GM23338 (cell line): Measurements from ENCODE around the gene CRYBG1. TPM values are rescaled to one million over a fixed set of nuclear protein-coding genes. Genes with fewer than 3 reads are reported as not detected.
A peak's percentile ranks its signal among the peaks of the same experiment; 100 is the strongest.

ENCODE experiments used
- ATAC-seq: fragments of 200-7000 bp; cut with Tn5 transposase; 3 replicates; pipeline ENCODE4 v1.9.1; 2020
- DNase-seq: peaks from one replicate; pipeline ENCODE4 v3.0.0-alpha.2; 2015; ENCODE audit warnings: low spot score
- H2AFZ ChIP-seq: fragments of 200-600 bp; sonication (generic); 2 replicates; pipeline ENCODE4 v1.8.0; 2016; ENCODE audit warnings: antibody characterized with exemption, mild to moderate bottlenecking, moderate library complexity
- H3F3A ChIP-seq: fragments of 200-600 bp; sonication (generic); replicated peaks from 2 replicates; pipeline ENCODE4 v1.8.0; 2017; ENCODE audit warnings: antibody characterized with exemption, mixed run types, low read depth
- H3K27ac ChIP-seq: fragments of 200-600 bp; sonication (generic); 2 replicates; pipeline ENCODE4 v1.6.1; 2016; ENCODE audit warnings: low read depth
- H3K27me3 ChIP-seq: fragments of 200-600 bp; sonication (generic); 2 replicates; pipeline ENCODE4 v1.8.0; 2016; ENCODE audit warnings: mild to moderate bottlenecking, mixed run types, moderate library complexity; ENCODE audit not compliant: insufficient read depth
- H3K36me3 ChIP-seq: fragments of 200-600 bp; sonication (generic); 2 replicates; pipeline ENCODE4 v1.8.0; 2016; ENCODE audit warnings: mild to moderate bottlenecking; ENCODE audit not compliant: insufficient read depth
- H3K4me1 ChIP-seq: fragments of 200-600 bp; sonication (generic); 2 replicates; pipeline ENCODE4 v1.8.0; 2016; ENCODE audit warnings: mild to moderate bottlenecking, moderate library complexity; ENCODE audit not compliant: insufficient read depth
- H3K4me2 ChIP-seq: fragments of 200-600 bp; sonication (generic); 2 replicates; pipeline ENCODE4 v1.7.1; 2017; ENCODE audit warnings: mixed run types
- H3K4me3 ChIP-seq: fragments of 200-600 bp; sonication (generic); 2 replicates; pipeline ENCODE4 v1.6.1; 2016; ENCODE audit warnings: mixed run types
- H3K79me2 ChIP-seq: fragments of 200-600 bp; sonication (generic); replicated peaks from 2 replicates; pipeline ENCODE4 v1.8.0; 2017; ENCODE audit warnings: mild to moderate bottlenecking; ENCODE audit not compliant: insufficient read depth
- H3K9me2 ChIP-seq: fragments of 200-600 bp; sonication (generic); 2 replicates; pipeline ENCODE4 v1.8.0; 2017; ENCODE audit not compliant: insufficient read depth
- H4K20me1 ChIP-seq: fragments of 200-600 bp; sonication (generic); replicated peaks from 2 replicates; pipeline ENCODE4 v1.8.0; 2017; ENCODE audit warnings: mild to moderate bottlenecking; ENCODE audit not compliant: insufficient read depth
- H3K27ac Mint-ChIP-seq: 2 replicates; pipeline ENCODE4 v1.8.0; 2020; ENCODE audit warnings: inconsistent platforms, mild to moderate bottlenecking, moderate library complexity, mixed read lengths
- H3K27me3 Mint-ChIP-seq: 3 replicates; pipeline ENCODE4 v1.8.0; 2022; ENCODE audit warnings: low read depth, mild to moderate bottlenecking, moderate library complexity, mixed read lengths, inconsistent platforms; ENCODE audit not compliant: insufficient read depth, poor library complexity
- H3K36me3 Mint-ChIP-seq: 3 replicates; pipeline ENCODE4 v1.8.0; 2021; ENCODE audit warnings: low read depth, mild to moderate bottlenecking, inconsistent platforms, moderate library complexity, mixed read lengths
- H3K4me1 Mint-ChIP-seq: 3 replicates; pipeline ENCODE4 v1.8.0; 2020; ENCODE audit warnings: mild to moderate bottlenecking, inconsistent platforms, mixed read lengths
- H3K4me3 Mint-ChIP-seq: 3 replicates; pipeline ENCODE4 v1.8.0; 2021; ENCODE audit warnings: moderate library complexity, mild to moderate bottlenecking, inconsistent platforms, mixed read lengths
- H3K9me3 Mint-ChIP-seq: 3 replicates; pipeline ENCODE4 v1.8.0; 2020; ENCODE audit warnings: moderate library complexity, mild to moderate bottlenecking, inconsistent platforms, mixed read lengths
- EZH2 ChIP-seq: fragments of 200-600 bp; sonication (generic); IDR thresholded peaks from one replicate; pipeline ENCODE4 v1.8.0; 2017; ENCODE audit warnings: antibody characterized with exemption, mild to moderate bottlenecking, low read depth; ENCODE audit not compliant: unreplicated experiment
- NANOG ChIP-seq: IDR thresholded peaks from 2 replicates; pipeline ENCODE4 v1.6.1; 2016; ENCODE audit warnings: antibody characterized with exemption, borderline replicate concordance
- ZNF114 ChIP-seq: fragments of 250-450 bp; sonication (Bioruptor Pico); IDR thresholded peaks from 2 replicates; pipeline ENCODE4 v1.5.0; 2020; ENCODE audit warnings: mild to moderate bottlenecking, moderate library complexity
- polyA plus RNA-seq: library from polyadenylated mRNA; unstranded; fragments of >200 nt; fragmentation: Nextera tagmentation; extraction: Ambion mirVana; gene quantifications from 2 replicates; pipeline ENCODE4 v1.2.1, GENCODE V29; 2016
- total RNA-seq: library from RNA; depleted of rRNA; stranded (reverse); fragments of >200 nt; shearing (Covaris generic); gene quantifications from 2 replicates; pipeline ENCODE4 v1.2.3, GENCODE V29; 2014
- TF ChIP-seq, protein P1 (sequence below), 2 experiments: fragments of 200-600 bp in 1 of 2; sonication (generic) in 1 of 2; conservative IDR thresholded peaks; 2 replicates each; pipeline versions ENCODE4 v1.5.1 to v1.6.1; 2016 to 2017; ENCODE audit warnings: antibody characterized with exemption in 2 of 2, low read depth in 2 of 2, mild to moderate bottlenecking in 2 of 2, moderate library complexity in 1 of 2
- TF ChIP-seq, protein P2 (sequence below): fragments of 250-450 bp; sonication (Bioruptor Pico); IDR thresholded peaks from 2 replicates; pipeline ENCODE4 v1.5.0; 2020; ENCODE audit warnings: mild to moderate bottlenecking, moderate library complexity
- TF ChIP-seq, protein P3 (sequence below): IDR thresholded peaks from one replicate; pipeline ENCODE4 v1.6.1; 2018; ENCODE audit warnings: antibody characterized with exemption; ENCODE audit not compliant: unreplicated experiment

Gene CRYBG1
- total and polyA plus RNA-seq, 2 experiments from 2014 or later: 3.7 to 17.2 TPM

DNA sequence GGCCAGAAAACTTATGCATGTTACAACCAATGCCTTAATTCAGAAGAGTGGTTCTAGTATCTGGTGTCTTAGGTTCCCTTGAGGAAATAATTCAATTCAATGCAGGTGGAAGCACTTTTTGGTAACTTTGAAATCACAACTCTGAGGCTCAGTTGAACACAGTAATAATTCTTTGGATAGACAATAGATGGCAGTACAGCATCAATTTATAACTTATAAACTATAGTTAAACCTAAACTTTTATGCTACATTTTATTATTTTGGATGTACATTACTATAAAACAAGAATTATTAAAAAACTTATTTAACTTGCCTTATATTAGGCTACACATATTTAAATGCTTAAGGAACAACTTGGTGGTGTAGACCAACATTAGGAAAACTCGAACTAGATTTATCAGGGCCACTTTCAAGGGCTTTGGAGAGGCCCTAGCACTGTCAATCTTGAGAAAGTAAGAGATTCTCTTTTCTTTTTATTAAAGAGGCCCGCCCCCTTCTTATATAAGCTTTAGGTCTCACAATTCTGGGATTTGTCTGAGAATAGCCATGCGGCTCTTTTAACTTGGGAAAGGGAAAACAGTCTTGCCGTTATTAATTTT is 85.9 kb downstream of the CRYBG1 start (continued):
- TF ChIP-seq, protein P1, sequence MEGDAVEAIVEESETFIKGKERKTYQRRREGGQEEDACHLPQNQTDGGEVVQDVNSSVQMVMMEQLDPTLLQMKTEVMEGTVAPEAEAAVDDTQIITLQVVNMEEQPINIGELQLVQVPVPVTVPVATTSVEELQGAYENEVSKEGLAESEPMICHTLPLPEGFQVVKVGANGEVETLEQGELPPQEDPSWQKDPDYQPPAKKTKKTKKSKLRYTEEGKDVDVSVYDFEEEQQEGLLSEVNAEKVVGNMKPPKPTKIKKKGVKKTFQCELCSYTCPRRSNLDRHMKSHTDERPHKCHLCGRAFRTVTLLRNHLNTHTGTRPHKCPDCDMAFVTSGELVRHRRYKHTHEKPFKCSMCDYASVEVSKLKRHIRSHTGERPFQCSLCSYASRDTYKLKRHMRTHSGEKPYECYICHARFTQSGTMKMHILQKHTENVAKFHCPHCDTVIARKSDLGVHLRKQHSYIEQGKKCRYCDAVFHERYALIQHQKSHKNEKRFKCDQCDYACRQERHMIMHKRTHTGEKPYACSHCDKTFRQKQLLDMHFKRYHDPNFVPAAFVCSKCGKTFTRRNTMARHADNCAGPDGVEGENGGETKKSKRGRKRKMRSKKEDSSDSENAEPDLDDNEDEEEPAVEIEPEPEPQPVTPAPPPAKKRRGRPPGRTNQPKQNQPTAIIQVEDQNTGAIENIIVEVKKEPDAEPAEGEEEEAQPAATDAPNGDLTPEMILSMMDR (conservative IDR thresholded peaks at IDR 0.05; ENCODE audit: low read depth in 2 of 2): peak; percentile 41 to 68

DNA sequence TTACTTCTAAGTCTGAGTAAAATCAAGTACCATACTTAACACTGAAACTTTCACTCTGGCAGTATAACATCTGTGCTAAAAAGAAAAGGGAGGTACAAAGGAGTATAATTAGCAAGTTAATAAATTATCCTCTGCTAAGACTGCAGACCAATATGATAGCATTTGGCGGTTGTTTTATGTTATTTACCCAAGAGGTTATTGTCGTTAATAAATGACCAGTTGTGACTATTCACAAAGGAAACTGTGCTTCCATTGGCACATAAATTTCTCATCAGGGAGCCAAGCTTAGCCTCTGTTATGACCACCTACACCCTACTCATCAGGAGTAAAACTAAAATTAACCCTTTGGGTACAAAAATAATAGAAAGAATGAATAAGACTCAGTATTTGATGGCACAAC is 86.5 kb downstream of the CRYBG1 start:
- Mint-ChIP-seq H3K27me3 (peaks cover 1% of the 10 kb centered on the region), H3K36me3 (no peaks in the 10 kb centered on the region), H3K4me3 (no peak overlapping the region), H3K4me1 (peaks cover 17% of the 10 kb centered on the region), H3K9me3 (no peaks in the 10 kb centered on the region; the same call in 2 of the 3 replicates), H3K27ac (no peak overlapping the region; the same call in 1 of the 2 replicates)
- Histone ChIP-seq H3K4me3 (no peak overlapping the region), H3K27ac (no peak overlapping the region), H3F3A (no peaks in the 10 kb centered on the region), H3K27me3 (no peaks in the 10 kb centered on the region), H3K4me1 (peaks cover 7% of the 10 kb centered on the region; the same call in 1 of the 2 replicates), H3K4me2 (no peak overlapping the region), H4K20me1 (no peaks in the 10 kb centered on the region), H2AFZ (no peak overlapping the region), H3K9me2 (no peaks in the 10 kb centered on the region), H3K79me2 (no peaks in the 10 kb centered on the region), H3K36me3 (no peaks in the 10 kb centered on the region)
- DNase-seq (no peak), ATAC-seq (no peak)
- TF ChIP-seq EZH2: no peak
- TF ChIP-seq NANOG: no peak

DNA sequence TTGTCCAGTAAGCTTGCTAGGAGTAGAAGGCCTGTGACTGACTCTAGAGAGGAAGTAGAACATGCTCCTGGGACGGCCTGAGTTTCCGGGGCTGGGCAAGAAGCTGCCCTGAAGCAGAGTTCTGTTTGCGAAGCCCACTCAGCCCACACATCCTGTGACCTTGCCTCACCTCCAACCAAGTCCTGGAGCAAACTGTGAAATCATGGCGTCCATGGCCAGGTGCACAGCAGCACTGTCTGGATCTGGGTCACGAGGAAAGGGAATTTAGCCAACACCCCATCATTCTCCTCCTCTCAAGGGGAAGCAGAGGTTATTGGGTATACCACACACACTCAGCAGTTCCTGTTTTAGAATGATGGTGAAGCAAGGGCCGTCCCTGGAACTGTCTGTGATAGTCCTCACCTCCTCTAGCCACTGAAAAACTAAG is 87.5 kb downstream of the CRYBG1 start:
- no peaks in the 10 kb centered on the region for H3F3A ChIP-seq
- no peaks in the 10 kb centered on the region for H3K36me3 ChIP-seq
- no peaks in the 10 kb centered on the region for H3K27me3 ChIP-seq
- H3K4me3 ChIP-seq: no peak overlapping the region
- no peak overlapping the region for H3K27ac Mint-ChIP-seq
- peaks cover 7% of the 10 kb centered on the region; the same call in 1 of the 2 replicates for H3K4me1 ChIP-seq
- H4K20me1 ChIP-seq: no peaks in the 10 kb centered on the region
- no peaks in the 10 kb centered on the region for H3K36me3 Mint-ChIP-seq
- H3K4me2 ChIP-seq: no peak overlapping the region
- peaks cover 20% of the 10 kb centered on the region for H3K4me1 Mint-ChIP-seq
- H3K4me3 Mint-ChIP-seq: no peak overlapping the region
- ATAC-seq: no peak
- H3K9me2 ChIP-seq: no peaks in the 10 kb centered on the region
- no peak for DNase-seq
- no peaks in the 10 kb centered on the region; the same call in 2 of the 3 replicates for H3K9me3 Mint-ChIP-seq
- H3K27ac ChIP-seq: no peak overlapping the region
- no peaks in the 10 kb centered on the region for H3K79me2 ChIP-seq
- H3K27me3 Mint-ChIP-seq: peaks cover 1% of the 10 kb centered on the region
- H2AFZ ChIP-seq: no peak overlapping the region
- TF ChIP-seq ZNF114 (CRISPR knock-in tag): no peak
- TF ChIP-seq, protein P2, sequence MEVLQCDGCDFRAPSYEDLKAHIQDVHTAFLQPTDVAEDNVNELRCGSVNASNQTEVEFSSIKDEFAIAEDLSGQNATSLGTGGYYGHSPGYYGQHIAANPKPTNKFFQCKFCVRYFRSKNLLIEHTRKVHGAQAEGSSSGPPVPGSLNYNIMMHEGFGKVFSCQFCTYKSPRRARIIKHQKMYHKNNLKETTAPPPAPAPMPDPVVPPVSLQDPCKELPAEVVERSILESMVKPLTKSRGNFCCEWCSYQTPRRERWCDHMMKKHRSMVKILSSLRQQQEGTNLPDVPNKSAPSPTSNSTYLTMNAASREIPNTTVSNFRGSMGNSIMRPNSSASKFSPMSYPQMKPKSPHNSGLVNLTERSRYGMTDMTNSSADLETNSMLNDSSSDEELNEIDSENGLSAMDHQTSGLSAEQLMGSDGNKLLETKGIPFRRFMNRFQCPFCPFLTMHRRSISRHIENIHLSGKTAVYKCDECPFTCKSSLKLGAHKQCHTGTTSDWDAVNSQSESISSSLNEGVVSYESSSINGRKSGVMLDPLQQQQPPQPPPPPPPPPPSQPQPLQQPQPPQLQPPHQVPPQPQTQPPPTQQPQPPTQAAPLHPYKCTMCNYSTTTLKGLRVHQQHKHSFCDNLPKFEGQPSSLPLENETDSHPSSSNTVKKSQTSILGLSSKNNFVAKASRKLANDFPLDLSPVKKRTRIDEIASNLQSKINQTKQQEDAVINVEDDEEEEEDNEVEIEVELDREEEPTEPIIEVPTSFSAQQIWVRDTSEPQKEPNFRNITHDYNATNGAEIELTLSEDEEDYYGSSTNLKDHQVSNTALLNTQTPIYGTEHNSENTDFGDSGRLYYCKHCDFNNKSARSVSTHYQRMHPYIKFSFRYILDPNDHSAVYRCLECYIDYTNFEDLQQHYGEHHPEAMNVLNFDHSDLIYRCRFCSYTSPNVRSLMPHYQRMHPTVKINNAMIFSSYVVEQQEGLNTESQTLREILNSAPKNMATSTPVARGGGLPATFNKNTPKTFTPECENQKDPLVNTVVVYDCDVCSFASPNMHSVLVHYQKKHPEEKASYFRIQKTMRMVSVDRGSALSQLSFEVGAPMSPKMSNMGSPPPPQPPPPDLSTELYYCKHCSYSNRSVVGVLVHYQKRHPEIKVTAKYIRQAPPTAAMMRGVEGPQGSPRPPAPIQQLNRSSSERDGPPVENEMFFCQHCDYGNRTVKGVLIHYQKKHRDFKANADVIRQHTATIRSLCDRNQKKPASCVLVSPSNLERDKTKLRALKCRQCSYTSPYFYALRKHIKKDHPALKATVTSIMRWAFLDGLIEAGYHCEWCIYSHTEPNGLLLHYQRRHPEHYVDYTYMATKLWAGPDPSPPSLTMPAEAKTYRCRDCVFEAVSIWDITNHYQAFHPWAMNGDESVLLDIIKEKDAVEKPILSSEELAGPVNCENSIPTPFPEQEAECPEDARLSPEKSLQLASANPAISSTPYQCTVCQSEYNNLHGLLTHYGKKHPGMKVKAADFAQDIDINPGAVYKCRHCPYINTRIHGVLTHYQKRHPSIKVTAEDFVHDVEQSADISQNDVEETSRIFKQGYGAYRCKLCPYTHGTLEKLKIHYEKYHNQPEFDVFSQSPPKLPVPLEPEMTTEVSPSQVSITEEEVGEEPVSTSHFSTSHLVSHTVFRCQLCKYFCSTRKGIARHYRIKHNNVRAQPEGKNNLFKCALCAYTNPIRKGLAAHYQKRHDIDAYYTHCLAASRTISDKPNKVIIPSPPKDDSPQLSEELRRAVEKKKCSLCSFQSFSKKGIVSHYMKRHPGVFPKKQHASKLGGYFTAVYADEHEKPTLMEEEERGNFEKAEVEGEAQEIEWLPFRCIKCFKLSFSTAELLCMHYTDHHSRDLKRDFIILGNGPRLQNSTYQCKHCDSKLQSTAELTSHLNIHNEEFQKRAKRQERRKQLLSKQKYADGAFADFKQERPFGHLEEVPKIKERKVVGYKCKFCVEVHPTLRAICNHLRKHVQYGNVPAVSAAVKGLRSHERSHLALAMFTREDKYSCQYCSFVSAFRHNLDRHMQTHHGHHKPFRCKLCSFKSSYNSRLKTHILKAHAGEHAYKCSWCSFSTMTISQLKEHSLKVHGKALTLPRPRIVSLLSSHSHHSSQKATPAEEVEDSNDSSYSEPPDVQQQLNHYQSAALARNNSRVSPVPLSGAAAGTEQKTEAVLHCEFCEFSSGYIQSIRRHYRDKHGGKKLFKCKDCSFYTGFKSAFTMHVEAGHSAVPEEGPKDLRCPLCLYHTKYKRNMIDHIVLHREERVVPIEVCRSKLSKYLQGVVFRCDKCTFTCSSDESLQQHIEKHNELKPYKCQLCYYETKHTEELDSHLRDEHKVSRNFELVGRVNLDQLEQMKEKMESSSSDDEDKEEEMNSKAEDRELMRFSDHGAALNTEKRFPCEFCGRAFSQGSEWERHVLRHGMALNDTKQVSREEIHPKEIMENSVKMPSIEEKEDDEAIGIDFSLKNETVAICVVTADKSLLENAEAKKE: no peak
- TF ChIP-seq, protein P3, sequence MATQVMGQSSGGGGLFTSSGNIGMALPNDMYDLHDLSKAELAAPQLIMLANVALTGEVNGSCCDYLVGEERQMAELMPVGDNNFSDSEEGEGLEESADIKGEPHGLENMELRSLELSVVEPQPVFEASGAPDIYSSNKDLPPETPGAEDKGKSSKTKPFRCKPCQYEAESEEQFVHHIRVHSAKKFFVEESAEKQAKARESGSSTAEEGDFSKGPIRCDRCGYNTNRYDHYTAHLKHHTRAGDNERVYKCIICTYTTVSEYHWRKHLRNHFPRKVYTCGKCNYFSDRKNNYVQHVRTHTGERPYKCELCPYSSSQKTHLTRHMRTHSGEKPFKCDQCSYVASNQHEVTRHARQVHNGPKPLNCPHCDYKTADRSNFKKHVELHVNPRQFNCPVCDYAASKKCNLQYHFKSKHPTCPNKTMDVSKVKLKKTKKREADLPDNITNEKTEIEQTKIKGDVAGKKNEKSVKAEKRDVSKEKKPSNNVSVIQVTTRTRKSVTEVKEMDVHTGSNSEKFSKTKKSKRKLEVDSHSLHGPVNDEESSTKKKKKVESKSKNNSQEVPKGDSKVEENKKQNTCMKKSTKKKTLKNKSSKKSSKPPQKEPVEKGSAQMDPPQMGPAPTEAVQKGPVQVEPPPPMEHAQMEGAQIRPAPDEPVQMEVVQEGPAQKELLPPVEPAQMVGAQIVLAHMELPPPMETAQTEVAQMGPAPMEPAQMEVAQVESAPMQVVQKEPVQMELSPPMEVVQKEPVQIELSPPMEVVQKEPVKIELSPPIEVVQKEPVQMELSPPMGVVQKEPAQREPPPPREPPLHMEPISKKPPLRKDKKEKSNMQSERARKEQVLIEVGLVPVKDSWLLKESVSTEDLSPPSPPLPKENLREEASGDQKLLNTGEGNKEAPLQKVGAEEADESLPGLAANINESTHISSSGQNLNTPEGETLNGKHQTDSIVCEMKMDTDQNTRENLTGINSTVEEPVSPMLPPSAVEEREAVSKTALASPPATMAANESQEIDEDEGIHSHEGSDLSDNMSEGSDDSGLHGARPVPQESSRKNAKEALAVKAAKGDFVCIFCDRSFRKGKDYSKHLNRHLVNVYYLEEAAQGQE: no peak
